GM18520 (cell line): ENCODE data around the gene SLC7A9.
"Not testable (repeated sequence)": the region's sequence is repeated elsewhere in the genome, so short reads cannot be mapped to it uniquely, and the experiment has no call there.

Experiments used
- ATAC-seq: cut with Tn5 transposase; IDR thresholded peaks from one replicate; pipeline ENCODE4 v1.9.1; 2021; ENCODE audit not compliant: unreplicated experiment

The SLC7A9 gene

DNA sequence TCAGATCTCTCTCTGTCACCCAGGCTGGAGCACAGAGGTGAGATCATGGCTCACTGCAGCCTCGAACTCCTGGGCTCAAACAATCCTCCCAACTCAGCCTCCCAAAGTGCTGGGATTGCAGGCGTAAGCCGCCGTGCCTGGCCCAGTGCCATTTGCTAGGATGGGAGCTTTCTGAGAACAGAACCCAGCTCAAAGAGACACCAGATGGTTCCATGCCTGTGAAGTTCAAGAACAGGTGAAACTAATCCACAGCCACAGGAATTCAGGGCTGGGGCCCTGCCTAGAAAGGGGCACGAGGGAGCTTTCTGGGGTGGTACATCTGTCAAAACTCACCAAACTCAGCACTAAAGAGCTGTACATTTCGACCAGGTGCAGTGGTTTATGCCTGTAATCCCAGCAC lies 4.2 kb downstream of the SLC7A9 start:
- no peak for ATAC-seq

DNA sequence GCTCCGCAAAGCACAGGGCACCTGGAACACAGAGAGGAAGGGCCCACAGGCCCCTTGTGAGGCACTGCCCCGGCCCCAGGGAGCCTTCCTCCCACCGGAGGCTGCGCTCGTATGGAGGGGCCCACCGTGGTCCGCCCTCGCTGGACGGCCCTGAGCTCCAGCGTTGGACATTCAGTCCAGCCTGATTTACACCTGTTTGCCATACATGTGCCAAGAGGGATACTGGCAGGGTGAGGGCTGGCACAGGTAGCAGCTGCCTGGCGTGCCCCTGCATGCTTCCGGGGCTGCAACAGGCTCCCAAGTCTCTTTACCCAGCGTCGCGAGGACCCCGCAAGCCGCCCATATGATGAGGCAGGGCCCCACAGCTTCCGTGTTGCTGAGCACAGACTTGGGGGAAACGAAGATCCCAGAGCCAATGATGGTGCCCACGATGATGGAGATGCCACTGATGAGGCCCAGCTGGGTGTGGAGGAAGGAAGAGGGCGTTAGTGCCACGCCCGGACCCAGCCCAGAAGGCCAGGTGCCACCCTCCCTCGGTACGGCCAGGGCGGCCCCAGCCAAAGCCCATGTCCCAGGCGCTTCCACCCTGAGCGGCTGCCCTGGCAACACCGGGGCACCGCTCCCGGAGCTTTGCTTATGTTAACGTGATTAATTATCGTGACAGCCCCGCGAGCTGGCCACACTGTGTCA lies 5.1 kb downstream of the SLC7A9 start:
- no peak for ATAC-seq

DNA sequence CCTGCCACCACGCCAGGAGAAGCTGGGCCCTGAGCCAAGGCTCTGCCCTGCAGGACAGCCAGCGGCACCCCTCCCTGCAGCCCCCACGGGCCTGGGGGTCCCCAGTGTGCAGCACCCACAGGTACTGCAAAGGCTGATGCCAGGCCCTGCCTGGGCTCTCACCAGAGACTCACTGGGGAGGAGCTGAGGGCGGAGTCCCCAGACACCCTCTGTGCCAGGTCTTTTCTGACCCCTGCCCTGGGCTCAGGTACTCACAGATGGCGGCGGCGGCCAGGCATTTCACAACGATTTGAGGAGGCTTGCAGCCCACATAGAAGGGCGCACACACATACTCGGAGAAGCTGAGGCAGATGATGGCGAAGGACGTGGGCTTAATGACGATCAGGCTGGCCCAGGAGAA lies 5.7 kb downstream of the SLC7A9 start:
- no peak for ATAC-seq

DNA sequence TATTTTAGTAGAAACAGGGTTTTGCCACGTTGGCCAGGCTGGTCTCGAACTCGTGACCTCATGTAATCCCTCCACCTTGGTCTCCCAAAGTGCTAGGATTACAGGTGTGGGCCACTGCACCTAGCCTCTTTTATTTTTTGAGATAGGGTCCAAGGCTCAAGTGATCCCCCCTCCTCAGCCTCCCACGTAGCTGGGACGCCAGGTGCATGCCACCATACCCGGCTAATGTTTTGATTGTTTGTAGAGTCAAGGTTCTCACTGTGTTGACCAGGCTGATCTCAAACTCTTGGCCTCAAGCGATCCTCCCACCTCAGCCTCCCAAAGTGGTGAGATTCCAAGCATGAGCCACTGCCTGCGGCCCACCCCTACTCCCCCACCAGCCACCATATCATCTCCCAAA lies 6.3 kb downstream of the SLC7A9 start:
- ATAC-seq = no peak

DNA sequence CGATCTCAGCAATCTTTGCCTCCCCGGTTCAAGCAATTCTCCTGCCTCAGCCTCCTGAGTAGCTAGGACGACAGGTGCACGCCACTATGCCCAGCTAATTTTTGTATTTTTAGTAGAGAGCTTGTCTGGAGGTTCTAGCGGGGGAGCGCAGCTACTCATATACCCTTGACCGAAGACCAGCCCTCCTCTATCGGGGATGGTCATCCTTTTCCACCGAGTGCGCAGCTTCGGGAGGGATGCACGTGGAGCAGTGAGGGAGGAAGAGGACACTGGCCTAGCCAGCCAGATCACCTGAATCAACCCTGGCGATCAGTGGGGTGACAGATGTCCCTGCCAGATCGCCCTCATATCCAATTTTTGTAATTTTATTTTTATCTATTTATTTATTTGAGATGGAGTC lies 6.8 kb downstream of the SLC7A9 start:
- no peak for ATAC-seq

DNA sequence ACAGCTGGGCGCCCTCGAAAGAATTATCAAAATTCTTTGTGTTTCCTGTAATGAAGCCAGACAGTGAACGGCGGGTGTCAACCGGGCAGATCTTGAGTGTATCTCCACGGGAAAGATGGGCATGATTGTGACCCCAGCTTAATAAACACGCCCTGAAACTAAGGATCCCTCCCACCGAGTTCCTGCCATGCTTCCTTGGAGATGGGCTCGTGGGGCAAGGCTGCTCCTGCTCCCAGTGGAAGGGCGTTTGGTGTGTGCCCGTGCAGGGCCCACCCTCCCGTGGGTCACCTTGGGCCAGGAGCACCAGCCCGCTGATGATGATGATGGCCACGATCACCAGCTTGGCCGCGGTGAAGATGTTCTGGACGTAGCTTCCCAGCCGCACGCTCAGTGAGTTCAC lies 7.4 kb downstream of the SLC7A9 start:
- no peak for ATAC-seq

DNA sequence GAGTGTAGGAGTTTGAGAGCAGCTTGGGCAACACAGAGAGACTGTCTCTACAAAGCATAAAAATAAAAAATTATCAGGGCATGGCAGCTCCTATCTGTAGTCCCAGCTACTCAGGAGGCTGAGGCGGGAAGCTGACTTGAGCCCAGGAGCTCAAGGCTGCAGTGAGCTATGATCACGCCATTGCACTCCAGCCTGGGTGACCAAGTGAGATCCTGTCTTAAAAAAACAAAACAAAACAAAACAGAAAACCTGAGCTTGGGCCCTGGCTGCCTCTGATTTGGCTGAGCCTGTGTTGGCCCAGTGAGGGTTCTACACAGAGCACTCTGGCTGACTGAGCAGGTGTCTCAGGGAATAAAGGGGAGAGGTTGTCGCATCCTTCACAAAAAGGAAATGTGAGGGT lies 8.0 kb downstream of the SLC7A9 start:
- no peak for ATAC-seq

DNA sequence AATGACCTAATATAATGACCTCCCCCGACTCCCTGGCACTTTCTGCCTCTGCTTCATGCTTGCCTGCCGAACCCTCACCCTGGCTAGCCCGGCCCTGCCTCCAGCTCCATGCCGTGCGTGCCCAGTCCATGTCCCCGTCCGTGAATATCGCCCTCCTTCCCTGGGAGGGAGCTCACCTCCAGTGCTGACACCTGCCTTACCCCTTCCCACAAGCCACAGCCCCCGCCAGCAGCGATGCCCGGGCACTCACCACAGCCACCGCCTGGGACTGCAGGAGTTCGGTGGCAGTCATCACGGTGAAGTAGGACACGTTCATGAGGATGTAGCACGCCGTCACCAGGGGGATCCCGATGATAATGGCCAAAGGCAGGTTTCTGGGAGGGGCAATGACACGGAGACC lies 10.0 kb downstream of the SLC7A9 start:
- no peak for ATAC-seq

DNA sequence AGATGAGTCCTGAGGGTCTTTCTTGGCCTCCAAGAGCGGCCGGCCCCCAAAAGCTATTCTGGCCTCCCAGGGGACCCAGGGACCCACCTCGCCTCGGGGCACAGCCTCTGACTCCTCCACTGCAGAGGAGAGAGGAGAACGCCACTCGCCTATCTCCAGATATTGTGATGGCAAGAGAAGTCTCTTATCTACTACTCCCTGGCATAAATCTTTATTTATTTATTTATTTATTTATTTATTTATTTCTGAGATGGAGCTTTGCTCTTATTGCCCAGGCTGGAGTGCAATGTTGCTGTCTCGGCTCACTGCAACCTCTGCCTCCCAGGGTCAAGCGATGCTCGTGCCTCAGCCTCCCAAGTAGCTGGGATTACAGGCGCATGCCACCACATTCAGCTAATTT lies 11.0 kb downstream of the SLC7A9 start:
- no peak for ATAC-seq

DNA sequence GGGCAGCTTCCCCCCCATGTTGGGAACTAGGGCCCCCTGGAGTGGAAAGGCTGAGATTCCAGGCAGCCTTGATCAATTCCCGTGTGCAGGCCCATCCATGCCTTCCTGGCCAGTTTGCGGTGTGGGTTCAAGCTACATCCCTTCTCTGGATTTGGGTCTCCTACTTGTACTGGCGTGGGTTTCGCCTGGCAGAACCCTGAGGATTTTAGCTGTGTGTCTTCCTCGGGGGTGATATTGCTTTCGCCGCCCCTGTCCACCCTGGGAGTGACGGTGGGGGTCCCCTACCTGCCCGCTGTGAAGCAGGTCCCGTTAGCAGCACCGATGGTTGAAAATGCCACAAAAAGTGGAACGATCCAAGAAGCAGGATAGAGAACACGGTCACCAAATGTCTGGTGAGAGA lies 11.4 kb downstream of the SLC7A9 start:
- no peak for ATAC-seq

DNA sequence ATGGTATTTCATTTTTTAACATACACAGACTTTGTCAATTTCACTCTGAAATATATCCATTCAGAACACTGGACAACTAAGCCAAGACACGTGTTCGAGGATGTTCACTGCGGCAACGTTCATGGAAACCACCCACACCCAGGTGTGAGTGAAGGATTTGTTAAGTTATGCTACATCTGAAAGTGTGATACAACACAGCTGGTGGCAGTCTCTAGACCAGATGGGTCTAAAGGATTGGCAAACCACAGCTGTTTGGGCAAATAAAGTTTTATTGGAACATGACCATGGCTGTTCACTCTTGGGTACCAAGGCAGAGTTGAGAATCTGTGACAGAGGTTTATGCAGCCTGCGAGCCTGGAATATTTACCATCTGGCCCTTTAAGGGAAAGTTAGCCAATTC lies 12.0 kb downstream of the SLC7A9 start:
- no peak for ATAC-seq

DNA sequence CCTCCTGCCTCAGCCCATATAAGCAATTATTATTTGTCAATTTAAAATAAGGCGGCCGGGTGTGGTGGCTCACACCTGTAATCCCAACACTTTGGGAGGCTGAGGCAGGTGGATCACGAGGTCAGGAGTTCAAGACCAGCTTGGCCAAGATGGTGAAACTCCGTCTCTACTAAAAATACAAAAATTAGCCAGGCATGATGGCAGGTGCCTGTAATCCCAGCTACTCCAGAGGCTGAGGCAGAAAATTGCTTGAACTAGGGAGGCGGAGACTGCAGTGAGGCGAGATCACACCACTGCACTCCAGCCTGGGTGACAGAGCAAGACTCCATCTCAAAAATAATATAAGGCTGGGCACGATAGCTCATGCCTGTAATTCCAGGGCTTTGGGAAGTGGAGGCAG lies 12.7 kb downstream of the SLC7A9 start:
- not testable (repeated sequence) for ATAC-seq

DNA sequence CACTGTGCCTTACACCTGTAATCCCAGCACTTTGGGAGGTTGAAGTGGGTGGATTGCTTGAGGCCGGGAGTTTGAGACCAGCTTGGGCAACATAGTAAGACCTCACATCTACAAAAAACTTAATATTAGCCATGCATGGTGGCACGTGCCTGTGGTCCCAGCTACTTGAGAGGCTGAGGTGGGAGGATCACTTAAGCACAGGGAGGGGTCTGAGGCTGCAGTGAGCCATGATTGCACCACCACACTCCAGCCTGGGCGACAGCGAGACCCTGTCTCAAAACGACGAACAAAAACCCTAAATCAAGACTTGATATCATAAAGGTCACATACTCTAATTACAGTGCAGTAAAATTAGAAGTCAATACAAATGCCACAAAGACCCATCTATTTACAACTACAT lies 17.4 kb downstream of the SLC7A9 start:
- ATAC-seq = no peak

DNA sequence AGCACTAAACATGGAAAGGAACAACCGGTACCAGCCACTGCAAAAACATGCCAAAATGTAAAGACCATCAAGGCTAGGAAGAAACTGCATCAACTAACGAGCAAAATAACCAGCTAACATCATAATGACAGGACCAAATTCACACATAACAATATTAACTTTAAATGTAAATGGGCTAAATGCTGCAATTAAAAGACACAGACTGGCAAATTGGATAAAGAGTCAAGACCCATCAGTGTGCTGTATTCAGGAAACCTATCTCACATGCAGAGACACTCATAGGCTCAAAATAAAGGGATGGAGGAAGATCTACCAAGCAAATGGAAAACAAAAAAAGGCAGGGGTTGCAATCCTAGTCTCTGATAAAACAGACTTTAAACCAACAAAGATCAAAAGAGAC lies 21.5 kb downstream of the SLC7A9 start:
- not testable (repeated sequence) for ATAC-seq

DNA sequence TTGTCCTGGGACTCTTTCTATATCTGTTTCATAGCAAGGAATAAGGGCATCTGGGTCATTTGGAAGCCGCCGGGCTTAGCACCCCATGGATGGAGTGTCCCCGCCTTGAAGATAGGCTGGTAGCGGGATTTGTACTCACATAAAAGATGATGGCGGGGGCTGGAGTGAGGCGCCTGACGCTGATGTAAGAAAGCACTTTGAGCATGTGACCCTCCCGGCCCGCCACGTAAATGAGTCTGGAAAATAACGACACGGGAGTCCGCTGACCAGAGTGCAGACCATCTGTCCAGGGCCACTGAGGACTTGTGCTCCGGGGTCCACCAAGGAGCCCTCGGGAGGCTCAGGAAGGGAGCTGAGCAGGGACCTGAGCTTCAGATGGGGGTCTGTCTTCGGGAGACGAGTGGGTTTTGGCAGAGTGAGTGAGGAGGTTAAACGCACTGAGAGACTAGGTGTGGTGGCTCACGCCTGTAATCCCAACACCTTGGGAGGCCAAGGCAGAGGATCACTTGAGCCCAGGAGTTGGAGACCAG lies 25.8 kb downstream of the SLC7A9 start:
- no peak for ATAC-seq

DNA sequence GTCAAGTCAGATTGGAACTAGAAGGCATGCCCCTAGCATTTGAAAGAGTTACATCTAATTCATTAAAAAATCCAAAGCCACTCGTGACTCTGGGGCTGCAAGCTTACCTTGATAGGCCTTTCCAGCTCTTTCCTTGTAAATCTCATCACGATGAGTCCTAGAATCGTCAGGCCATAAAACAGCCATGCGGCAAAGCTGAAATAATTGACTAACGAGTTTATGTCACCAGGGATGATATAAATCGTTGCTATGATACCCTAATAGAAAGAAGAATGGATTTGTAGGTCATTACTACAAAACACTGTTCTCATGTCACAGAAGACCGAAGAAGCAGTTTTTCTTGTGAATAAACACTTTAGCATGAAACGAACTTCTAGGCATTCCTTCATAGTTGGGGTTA lies 27.5 kb downstream of the SLC7A9 start:
- no peak for ATAC-seq

DNA sequence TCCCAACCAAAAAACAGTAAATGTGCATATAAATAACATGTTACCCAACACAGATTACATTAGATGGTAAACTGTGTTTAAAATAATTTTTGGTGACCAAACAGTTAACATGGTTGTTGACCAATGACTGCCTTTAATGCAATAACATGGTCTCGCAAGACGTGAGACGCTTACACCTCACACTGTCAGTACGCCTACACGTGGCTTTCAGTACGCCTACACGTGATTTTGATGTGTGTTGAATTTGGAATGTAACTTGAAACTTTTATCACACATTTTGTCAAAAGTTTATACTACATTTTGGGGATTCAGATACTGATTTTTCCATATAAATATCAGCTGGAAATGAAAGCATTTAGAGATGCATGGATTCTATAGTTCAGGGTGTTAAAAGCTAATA lies 32.0 kb downstream of the SLC7A9 start:
- ATAC-seq = no peak

DNA sequence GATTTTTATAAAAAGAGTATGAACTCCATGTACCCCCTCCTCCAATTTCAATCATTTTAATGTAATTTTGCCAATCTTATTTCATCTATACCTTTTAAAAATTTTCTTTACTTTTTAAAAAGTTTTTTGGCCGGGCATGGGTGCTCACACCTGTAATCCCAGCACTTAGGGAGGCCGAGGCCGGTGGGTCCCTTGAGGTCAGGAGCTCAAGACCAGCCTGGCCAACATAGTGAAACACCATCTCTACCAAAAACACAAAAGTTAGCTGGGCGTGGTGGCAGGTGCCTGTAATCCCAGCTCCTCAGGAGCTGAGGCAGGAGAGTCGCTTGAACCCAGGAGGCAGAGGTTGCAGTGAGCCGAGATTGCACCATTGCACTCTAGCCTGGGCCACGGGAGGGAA lies 36.2 kb downstream of the SLC7A9 start:
- ATAC-seq = not testable (repeated sequence)

DNA sequence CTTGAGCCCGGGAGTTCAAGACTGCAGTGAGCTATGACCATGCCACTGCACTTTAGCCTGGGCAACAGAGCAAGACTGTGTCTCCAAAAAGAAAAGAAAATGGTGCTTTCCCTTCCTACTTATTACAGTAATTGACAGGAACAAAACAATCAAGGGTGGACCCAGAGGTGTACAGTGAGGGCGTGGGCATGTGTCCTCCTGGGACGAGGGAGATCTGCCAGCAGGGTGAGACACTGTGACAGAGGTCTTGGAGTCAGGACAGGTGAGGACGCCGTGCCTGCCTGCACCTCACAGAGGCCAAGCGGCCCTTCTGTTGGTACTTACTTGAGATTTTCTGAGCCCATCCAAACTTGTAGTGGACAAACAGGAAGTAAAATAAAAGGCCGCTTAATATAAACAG lies 36.7 kb downstream of the SLC7A9 start:
- ATAC-seq = not testable (repeated sequence)

DNA sequence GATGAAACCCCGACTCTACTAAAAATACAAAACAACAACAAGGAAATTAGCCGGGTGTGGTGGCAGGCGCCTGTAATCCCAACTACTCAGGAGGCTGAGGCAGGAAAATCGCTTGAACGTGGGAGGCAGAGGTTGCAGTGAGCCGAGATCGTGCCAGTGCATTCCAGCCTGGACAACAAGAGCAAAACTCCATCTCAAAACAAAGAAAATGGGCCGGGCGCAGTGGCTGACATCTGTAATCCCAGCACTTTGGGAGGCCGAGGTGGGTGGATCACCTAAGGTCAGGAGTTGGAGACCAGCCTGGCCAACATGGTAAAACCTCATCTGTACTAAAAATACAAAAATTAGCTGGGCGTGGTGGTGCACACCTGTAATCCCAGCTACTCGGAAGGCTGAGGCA lies 37.5 kb downstream of the SLC7A9 start:
- ATAC-seq = not testable (repeated sequence)

DNA sequence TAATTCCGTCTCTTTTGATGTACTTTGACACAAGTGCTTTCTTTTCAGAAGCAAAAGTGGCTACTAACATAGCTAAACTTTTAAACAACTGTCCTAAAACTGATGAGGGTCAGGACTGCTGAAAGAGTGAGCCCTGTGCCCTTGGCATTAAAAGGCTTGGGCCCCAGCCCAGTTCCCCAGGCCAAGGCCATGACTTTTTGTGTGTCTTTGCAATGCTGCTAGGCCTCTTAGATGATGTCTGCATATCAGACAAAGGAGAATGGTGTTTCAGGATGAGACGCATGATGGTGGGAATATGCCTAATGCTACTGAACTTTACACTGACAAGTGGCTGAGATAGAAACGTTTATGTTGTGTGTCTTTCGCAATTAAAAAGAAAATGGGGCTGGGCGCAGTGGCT lies 38.0 kb downstream of the SLC7A9 start:
- ATAC-seq = no peak

DNA sequence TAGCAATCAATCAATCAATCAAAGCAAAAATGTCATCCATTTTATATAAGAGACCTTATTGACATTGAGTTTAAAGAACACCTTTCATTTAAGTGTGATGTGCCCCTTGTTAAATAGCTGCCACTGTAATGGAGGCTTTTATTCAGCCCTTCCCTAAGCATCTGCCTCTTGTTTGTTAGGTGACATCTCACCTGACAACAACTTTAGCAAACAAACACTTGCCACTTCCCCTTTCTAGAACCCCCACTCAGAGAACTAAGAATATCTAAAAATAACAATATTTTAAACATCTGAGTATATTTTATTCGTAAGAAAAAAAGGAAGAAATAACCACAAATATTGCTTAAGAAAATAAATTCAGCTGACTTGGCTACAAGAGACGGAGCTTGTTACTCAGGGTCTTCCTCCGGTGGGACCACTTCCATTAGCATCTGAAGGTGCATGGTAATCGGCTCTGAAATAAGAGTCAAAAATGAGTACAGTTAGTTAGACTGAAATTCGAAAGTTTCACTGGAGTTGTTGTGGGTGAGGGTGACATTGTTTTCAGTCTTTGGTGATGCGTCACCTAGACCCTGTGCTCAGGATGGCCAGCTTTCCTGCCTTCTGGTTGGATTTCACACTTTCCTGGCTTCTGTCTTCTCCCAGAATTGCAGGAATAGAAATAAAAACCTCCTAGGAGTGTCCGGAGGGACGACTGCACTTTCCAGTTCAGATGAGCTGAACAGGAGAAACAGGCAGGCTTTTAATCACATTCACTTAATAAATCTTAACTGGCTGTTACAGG lies 39.1 kb downstream of the SLC7A9 start:
- no peak for ATAC-seq
